MM.1S (cell line): Measurements from ENCODE around the gene XIRP2.

Experiments used
- DNase-seq: peaks from one replicate; pipeline ENCODE4 v3.0.0-alpha.2; 2015
- H2AFZ ChIP-seq: fragments of 300-600 bp; sonication (generic); 2 replicates; pipeline ENCODE4 v1.6.0; 2016; ENCODE audit warnings: antibody characterized with exemption, low read length
- H3F3A ChIP-seq: fragments of 300-600 bp; sonication (generic); 2 replicates; pipeline ENCODE4 v1.6.1; 2016; ENCODE audit warnings: mild to moderate bottlenecking, antibody characterized with exemption, low read length, moderate library complexity, mixed read lengths; ENCODE audit not compliant: insufficient read depth
- H3K27ac ChIP-seq: fragments of 300-600 bp; sonication (generic); 2 replicates; pipeline ENCODE4 v1.5.1; 2016; ENCODE audit warnings: mild to moderate bottlenecking, low read length
- H3K27me3 ChIP-seq: fragments of 300-600 bp; sonication (generic); replicated peaks from 2 replicates; pipeline ENCODE4 v1.6.0; 2016; ENCODE audit warnings: low read length; ENCODE audit not compliant: insufficient read depth
- H3K36me3 ChIP-seq: fragments of 300-600 bp; sonication (generic); replicated peaks from 2 replicates; pipeline ENCODE4 v1.6.1; 2016; ENCODE audit warnings: mild to moderate bottlenecking, low read length, mixed read lengths; ENCODE audit not compliant: insufficient read depth
- H3K4me1 ChIP-seq: fragments of 300-600 bp; sonication (generic); 2 replicates; pipeline ENCODE4 v1.6.1; 2016; ENCODE audit warnings: low read length, mixed read lengths
- H3K4me2 ChIP-seq: fragments of 300-600 bp; sonication (generic); 2 replicates; pipeline ENCODE4 v1.6.0; 2016; ENCODE audit warnings: low read depth, low read length
- H3K4me3 ChIP-seq: fragments of 300-600 bp; sonication (generic); 2 replicates; pipeline ENCODE4 v1.5.1; 2016; ENCODE audit warnings: low read length, mixed read lengths
- H3K79me2 ChIP-seq: fragments of 300-600 bp; sonication (generic); 2 replicates; pipeline ENCODE4 v1.6.1; 2016; ENCODE audit warnings: mixed run types, low read length, mixed read lengths
- H3K9ac ChIP-seq: fragments of 300-600 bp; sonication (generic); 2 replicates; pipeline ENCODE4 v1.6.1; 2016; ENCODE audit warnings: low read length, mixed read lengths
- H3K9me2 ChIP-seq: fragments of 300-600 bp; sonication (generic); replicated peaks from 2 replicates; pipeline ENCODE4 v1.6.1; 2016; ENCODE audit warnings: mild to moderate bottlenecking, low read length, mixed read lengths; ENCODE audit not compliant: insufficient read depth
- H3K9me3 ChIP-seq: fragments of 300-600 bp; sonication (generic); replicated peaks from 2 replicates; pipeline ENCODE4 v1.6.1; 2016; ENCODE audit warnings: mild to moderate bottlenecking, low read length, mixed read lengths; ENCODE audit not compliant: insufficient read depth
- H4K20me1 ChIP-seq: fragments of 300-600 bp; sonication (generic); 2 replicates; pipeline ENCODE4 v1.6.1; 2016; ENCODE audit warnings: mild to moderate bottlenecking, low read length, moderate library complexity, mixed read lengths; ENCODE audit not compliant: insufficient read depth
- CTCF ChIP-seq: fragments of 300-600 bp; sonication (generic); IDR thresholded peaks from 2 replicates; pipeline ENCODE4 v1.5.1; 2016; ENCODE audit warnings: antibody characterized with exemption, low read length, mixed read lengths
- EZH2 ChIP-seq: fragments of 300-600 bp; sonication (generic); optimal IDR thresholded peaks from 2 replicates; pipeline ENCODE3; 2017; ENCODE audit warnings: low read depth, mild to moderate bottlenecking, antibody characterized with exemption, low read length, mixed read lengths
- EZH2phosphoT487 ChIP-seq: fragments of 300-600 bp; sonication (generic); IDR thresholded peaks from 2 replicates; pipeline ENCODE4 v1.6.1; 2018; ENCODE audit warnings: antibody characterized with exemption, low read length

The XIRP2 gene

GRCh38 chr2:167110345-167110744 is 222.1 kb downstream of the XIRP2 start:
- no peak overlapping the region for H2AFZ ChIP-seq
- no peak overlapping the region for H3K9ac ChIP-seq
- H3K9me3 ChIP-seq, result no peaks in the 10 kb centered on the region
- no peaks in the 10 kb centered on the region for H4K20me1 ChIP-seq
- H3K4me3 ChIP-seq, result no peak overlapping the region
- no peaks in the 10 kb centered on the region for H3K4me1 ChIP-seq
- H3K9me2 ChIP-seq, result no peaks in the 10 kb centered on the region
- DNase-seq, result no peak
- no peaks in the 10 kb centered on the region for H3F3A ChIP-seq
- TF ChIP-seq CTCF (no peak), EZH2phosphoT487 (no peak), EZH2 (no peak)
- H3K79me2 ChIP-seq, result no peaks in the 10 kb centered on the region
- H3K27ac ChIP-seq, result no peak overlapping the region
- H3K4me2 ChIP-seq, result no peak overlapping the region
- H3K36me3 ChIP-seq, result no peaks in the 10 kb centered on the region
- H3K27me3 ChIP-seq, result no peaks in the 10 kb centered on the region

- Histone ChIP-seq H3K4me2 (no peak overlapping the region), H3K27ac (no peak overlapping the region), H3K4me3 (no peak overlapping the region), H3K9ac (no peak overlapping the region), H3K36me3 (no peaks in the 10 kb centered on the region), H3F3A (no peaks in the 10 kb centered on the region), H2AFZ (no peak overlapping the region), H3K79me2 (no peaks in the 10 kb centered on the region), H3K9me3 (no peaks in the 10 kb centered on the region), H3K9me2 (no peaks in the 10 kb centered on the region), H3K4me1 (no peaks in the 10 kb centered on the region), H4K20me1 (no peaks in the 10 kb centered on the region), H3K27me3 (no peaks in the 10 kb centered on the region)
- DNase-seq, result no peak
- TF ChIP-seq CTCF, result no peak
- no peak for TF ChIP-seq EZH2phosphoT487
- TF ChIP-seq EZH2, result no peak
Measured at GRCh38 chr2:167114018-167114417, 225.7 kb downstream of the XIRP2 start.

GRCh38 chr2:167115541-167115940 is 227.3 kb downstream of the XIRP2 start:
- no peaks in the 10 kb centered on the region for H3K9me2 ChIP-seq
- no peak for DNase-seq
- H3K9ac ChIP-seq, result no peak overlapping the region
- H3K9me3 ChIP-seq, result no peaks in the 10 kb centered on the region
- H3K27me3 ChIP-seq, result no peaks in the 10 kb centered on the region
- TF ChIP-seq EZH2 (no peak), EZH2phosphoT487 (no peak), CTCF (no peak)
- no peak overlapping the region for H3K4me2 ChIP-seq
- H2AFZ ChIP-seq, result no peak overlapping the region
- H3F3A ChIP-seq, result no peaks in the 10 kb centered on the region
- H3K27ac ChIP-seq, result no peak overlapping the region
- no peaks in the 10 kb centered on the region for H3K79me2 ChIP-seq
- H4K20me1 ChIP-seq, result no peaks in the 10 kb centered on the region
- no peak overlapping the region for H3K4me3 ChIP-seq
- no peaks in the 10 kb centered on the region for H3K36me3 ChIP-seq
- no peaks in the 10 kb centered on the region for H3K4me1 ChIP-seq
